ENCODE results near the gene NUDT3.
"Not testable (repeated sequence)": the region's sequence is repeated elsewhere in the genome, so short reads cannot be mapped to it uniquely, and the experiment has no call there.

The NUDT3 gene

DNA sequence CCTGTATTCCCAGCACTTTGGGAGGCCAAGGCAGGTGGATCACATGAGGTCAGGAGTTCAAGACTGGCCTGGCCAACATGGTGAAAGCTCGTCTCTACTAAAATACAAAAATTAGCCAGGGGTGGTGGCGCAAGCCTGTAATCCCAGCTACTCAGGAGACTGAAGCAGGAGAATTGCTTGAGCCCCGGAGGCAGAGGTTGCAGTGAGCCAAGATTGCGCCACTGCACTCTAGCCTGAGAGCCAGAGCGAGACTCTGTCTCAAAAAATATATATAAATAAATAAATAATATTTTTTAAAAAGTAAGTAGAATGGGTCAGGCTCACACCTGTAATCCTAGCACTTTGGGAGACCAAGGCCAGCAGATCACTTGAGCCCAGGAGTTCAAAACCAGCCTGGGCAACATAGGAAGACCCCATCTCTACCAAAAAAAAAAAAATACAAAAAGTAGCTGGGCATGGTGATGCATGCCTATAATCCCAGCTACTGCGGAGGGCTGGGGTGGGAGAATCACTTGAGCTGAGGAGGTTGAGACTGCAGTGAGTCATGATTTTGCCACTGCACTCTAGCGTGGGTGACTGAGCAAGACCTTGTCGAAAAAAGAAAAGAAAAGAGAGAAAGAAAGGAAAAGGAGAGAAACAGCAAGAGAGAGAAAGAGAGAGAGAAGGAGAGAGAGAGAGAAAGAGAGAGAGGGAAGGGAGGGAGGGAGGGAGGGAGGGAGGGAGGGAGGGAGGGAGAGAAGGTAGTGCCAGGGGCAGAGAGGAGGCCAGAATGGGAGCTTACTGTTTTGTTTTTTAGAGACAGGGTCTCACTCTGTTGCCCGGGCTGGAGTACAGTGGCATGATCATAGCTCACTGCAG, 26.5 kb downstream of the NUDT3 start:
- DNase-seq = not testable (repeated sequence)

DNA sequence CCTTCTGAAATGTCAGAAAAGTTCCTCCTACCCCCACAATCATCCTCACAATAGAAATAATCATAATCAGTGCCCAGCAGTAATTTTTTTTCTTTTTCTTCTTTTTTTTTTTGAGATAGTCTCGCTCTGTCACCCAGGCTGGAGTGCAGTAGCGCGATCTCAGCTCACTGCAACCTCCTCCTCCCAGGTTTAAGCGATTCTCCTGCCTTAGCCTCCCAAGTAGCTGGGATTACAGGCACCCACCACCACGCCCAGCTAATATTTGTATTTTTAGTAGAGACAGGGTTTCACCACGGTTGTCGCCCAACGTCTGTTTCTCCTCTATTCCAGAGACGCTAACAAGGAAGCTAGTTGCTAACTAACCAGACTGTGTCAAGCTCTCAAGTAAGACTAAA, 28.8 kb downstream of the NUDT3 start:
- DNase-seq = not testable (repeated sequence)

DNA sequence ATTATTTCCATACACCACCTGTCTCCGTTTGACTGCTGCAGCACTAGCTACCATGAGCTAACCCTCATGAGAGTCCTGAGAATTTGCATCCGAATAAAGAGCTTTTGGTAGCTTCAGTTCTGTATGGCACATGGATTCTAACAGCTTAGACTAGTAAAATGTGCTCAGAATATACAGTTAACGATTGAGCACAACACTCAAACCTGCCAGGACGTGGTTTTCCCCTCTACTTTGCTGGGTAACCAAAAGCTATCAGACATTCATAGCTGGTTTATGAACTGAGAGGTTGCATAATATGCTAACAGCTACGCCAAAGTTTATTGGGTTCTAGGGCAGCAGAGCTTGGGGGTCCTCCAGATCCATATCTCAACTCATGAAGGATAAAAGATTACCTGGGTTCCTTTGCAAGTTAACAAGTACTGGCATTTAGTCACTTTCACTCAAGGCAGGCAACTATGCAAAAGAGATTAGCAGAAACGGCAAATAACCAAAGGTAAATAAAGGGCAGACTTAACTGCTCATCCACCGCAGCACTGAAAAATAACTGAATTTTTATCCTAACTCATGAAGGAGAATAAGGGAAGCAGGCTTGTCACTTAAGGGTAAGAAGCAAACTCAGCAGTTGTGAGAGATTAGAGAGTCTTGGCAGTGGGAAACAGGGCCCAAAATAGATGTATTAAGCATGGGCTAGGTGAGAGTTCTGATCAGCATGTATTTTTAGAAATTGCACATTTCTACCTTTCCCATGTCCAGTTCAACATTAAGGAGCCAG, 29.4 kb downstream of the NUDT3 start:
- no peak for DNase-seq

DNA sequence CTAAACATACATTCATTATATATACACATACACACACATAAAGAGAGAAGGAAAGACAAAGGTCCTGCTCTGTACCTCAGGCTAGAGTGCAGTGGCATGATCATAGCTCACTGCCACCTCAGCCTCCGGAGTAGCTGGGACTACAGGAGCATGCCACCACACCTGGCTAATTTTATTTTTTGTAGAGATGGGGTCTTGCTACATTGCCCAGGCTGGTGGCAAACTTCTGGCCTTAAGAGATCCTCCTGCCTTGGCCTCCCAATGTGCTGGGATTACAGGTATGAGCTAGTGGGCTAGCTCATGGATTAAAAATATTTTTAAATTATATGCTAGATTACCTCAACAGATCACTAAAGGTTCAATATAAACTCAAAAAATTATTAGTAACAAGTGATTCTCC, 30.3 kb downstream of the NUDT3 start:
- no peak for DNase-seq

DNA sequence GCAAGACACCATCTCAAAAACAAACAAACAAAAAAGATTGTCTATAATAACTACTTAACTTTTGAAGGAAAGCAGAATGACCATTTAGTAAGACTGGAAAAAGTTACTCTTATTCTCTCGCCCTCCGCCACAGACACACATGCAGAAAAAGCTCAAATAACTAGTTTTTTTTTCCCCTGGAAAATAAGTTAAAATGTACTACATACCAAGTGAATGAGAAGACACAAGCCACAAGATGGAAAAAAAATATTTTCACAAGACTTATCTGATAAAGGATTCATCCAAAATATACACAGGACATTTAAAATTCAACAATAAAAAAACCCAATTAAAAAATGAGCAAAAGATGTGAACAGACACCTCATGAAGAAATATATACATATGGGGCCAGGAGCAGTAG, 31.9 kb downstream of the NUDT3 start:
- DNase-seq = no peak

DNA sequence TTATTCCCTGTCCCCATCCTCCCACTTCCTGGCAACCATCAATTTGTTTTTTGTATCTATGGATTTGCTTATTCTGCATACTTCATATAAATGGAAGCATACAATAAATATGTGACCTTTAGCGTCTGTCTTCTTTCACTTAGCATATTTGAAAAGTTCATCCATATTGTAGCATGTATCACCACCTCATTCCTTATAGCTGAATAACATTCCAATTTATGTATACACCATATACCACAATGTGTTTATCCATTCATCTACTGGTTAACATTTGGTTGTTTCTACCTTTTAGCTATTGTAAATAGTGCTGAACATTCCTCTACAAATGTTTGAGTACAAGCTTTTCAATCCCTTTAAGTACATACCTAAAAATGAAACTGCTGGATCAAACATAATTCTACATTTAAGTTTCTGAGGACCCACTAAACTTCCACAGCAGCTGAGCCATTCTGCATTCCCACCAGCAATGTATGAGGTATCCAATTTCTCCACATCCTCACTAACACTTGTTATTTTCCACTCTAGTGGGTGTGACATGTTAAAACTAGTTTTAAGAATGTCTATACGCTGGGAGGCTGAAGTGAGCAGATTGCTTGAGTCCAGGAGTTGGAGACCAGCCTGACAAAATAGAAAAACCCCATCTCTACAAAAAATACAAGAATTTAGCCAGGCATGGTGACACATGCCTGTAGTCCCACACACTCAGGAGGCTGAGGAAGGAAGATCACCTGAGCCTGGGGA, 32.9 kb downstream of the NUDT3 start:
- no peak for DNase-seq

DNA sequence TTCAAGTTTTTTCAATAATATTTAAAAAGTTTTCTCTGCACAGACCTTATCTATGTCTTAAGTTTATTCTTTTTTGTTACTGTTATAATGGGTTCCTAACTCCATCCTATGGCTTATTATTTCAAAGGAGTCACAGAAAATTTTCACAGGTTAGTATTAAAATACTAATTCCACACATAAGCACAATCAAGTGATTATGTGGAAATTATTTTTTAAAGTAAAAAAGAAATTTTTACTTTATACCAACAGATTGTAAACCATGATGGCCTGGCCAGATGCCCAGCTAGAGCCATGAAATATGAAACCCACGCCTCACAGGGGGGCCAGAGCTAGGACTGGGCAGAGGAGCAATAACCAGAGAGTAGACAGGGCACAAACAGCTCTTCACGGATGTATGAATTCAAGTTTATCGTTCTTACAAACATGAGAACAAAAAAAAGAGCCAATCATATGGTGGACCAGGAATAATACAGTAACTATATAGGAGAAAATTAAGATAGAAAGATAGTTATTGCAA, 34.0 kb downstream of the NUDT3 start:
- no peak for DNase-seq

DNA sequence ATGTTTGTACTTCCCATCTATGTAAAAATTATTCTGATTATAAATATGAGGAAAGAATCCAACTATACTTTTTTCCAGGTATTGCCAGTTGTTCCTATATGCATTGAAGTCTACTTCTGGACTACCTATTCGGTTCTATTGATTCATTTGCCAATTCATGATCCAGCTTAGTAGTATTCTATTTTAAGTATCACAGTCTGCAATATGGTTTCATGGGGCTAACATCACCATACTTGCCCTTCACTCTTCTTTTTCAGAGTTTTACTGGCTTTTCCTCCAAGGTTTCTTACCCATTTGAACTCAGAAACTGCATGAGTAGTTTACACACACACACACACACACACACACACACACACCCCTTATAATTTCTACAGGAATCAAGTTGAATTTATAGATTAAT, 34.5 kb downstream of the NUDT3 start:
- DNase-seq = no peak

DNA sequence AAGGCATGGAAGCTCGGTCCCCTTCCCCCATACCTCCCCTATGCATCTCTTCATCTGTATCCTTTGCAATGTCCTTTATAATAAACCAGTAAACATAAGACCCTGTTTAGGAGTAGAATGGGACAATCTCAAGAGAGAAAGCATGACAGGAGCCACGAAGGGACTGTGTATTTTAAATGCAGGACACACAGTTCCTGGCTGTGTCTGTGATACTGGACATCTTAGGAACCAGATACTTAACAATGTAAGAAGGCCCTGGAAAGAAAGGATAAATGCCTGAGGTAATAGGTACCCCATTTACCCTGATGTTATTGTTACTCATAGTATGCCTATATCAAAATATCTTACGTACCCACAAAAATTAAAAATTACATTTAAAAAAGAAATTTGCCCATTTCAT, 36.6 kb downstream of the NUDT3 start:
- no peak for DNase-seq

DNA sequence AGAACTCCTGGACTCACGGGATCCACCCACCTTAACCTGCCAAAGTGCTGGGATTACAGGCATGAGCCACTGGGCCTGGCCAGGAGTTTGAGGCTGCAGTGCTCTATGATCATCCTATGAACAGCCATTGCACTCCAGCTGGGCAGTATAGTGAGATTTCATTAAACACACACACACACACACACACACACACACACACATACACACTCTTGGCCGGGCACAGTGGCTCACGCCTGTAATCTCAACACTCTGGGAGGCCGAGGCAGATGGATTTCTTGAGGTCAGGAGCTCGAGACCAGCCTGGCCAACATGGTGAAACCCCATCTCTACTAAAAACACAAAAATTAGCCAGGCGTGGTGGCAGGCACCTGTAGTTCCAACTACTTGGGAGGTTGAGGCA, 38.2 kb downstream of the NUDT3 start:
- not testable (repeated sequence) for DNase-seq

DNA sequence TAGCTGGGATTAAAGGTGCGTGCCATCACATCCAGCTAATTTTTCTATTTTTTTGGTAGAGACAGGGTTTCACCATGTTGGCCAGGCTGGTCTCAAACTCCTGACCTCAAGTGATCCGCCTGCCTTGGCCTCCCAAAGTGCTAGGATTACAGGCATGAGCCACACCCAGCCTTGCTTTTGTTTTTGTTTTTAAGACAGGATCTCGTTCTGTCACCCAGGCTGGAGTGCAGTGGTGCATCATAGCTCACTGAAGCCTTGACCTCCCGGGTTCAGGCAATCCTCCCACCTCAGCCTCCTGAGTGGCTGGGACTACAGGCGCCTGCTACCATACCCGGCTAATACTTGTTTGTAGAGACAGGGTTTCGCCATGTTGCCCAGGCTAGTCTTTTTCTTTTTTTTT, 38.9 kb downstream of the NUDT3 start:
- DNase-seq = not testable (repeated sequence)

DNA sequence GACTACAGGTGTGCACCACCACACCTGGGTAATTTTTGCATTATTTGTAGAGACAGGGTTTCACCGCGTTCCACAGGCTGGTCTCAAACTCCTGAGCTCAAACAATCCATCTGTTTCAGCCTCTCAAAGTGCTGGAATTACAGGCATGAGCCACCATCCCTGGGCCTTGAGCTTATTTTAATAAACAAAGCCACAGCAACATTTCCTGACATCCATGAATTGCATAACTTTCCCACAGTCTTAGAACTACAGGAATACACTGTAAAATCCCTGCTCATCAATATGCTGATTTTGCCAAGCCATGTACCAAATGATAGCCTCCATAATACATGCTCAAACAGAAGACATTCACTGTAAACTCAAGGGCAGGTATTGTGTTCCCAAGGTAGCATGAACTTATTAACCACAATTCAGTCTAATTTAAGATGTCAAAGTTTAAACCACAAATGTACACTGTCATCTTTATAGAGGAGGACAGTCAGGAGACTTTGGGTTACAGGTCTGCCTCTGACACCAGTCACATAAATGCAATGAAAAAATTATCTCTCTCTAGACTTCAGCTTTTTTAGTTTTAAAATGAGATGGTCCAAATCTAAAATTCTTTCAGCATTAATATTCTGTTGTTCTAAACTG, 40.0 kb downstream of the NUDT3 start:
- no peak for DNase-seq

DNA sequence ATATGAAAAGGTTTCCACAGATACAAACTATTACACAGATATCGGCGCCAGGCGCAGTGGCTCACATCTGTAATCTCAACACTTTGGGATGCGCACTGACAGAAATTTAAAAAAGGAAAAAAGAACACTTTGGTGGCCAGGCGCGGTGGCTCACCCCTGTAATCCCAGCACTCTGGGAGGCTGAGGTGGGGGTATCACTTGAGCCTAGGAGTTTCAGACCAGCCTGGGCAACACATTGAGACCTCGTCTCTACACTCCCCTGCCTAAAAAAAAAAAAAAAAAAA, 41.6 kb downstream of the NUDT3 start:
- DNase-seq = no peak

DNA sequence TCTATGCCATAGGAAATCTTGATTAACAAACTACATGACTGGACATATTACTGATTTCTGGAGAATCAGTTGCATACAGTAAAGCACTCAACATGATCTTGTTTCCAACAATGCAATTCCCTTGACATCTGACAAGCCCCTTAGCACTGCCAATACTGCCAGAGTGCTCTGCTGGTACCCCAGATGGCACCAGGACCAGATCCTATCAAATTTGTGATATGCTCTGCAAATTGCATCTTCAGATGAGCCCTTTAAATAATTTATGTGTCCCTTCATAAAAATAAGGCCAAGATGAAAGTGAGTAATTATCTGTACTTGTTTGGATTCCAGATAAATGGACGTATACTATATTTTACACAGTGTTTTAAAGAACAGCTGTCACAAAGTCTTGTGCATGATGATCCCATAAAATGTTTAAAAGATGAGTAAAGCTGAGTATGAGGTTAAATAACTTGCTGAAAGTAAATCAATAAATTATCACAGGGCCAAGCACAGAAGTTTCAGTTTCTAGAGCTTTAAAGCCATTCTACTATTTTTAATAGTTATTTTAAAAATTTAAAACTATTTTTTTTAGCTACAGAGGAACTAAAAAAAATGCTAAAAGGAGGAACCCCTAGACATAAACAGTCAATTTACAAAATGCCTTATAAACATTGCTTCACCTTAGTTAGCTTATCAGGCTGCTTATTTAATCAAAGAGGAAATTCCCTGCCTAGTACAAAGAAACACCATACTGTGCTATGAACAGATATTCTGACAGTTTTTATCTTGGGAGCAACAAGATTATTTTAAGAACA, 42.1 kb downstream of the NUDT3 start:
- DNase-seq = no peak

DNA sequence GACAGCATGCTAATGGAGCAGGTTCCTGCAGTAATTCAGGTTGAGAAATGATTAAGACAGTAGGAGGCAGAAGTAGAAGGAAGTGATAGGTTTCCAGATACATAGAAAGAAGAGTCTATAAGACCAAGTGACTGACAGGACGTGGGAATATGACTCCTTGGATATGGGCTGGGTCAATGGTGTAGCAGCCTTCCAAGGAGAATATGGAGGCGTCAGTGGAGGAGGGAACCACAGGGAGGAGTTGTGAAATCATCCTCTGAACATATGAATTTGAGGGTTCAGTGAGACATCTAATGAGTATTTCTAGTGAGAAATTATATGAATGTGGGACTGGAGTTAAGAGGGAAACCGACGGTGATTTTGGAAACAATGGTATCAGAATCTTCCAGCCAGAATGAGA, 43.3 kb downstream of the NUDT3 start:
- no peak for DNase-seq

DNA sequence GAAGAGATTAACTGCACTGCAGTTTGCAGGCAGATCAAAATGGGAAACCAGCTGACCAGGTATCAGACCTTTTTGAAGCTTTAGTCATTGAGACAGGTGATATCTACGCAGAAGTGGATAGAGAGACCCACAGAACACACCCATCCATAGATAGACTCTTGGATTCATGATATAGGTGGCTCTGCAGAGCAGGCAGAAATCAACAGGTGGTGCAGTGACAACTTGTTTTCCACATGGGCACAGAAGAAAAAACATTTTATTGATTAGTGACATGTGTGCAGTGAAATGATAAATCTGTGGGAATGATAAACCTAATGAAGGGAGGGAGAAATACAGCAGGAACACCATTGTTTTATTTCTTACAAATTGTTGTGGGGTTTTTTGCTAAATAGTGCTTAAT, 45.2 kb downstream of the NUDT3 start:
- no peak for DNase-seq

DNA sequence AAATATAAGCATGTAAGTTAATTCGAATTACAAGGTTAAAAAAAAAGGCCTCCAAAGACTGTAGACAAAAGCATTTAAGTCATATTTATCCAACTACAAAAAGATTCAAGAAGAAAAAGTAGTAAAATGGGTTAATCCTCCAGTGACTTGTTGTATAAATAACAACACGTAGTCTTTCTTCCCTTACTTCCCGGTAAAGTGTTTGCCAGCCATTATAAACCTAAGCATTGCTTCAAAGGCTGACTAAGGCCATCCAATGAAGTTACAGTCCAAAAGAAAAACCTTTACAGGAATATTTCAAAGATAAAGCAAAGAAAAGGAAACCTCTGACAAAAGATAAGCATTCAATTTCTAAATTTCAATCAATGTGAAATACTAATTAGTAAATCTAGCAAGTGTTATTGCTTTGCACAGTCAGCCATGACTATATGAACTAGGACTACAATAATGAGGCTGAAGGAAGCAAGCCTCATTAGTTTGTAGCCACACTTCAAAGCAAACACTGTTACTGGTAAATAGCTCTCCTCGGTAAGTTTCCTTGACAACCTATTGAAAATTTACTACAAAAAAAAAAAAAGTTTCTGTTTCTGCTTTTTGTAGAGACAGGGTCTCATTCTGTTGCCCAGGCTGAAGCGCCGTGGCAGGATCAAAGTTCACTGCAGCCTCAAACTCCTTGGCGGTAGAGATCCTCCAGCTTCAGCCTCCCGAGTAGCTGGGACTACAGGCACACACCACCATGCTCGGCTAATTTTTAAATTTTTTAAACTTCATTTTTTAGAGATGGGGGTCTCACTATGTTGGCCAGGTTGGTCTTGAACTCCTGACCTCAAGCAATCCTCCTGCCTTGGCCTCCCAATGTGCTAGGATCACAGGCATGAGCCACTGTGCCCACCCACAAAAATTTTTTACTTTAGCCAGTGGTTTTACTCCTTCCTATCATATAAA, 46.0 kb downstream of the NUDT3 start:
- no peak for DNase-seq

DNA sequence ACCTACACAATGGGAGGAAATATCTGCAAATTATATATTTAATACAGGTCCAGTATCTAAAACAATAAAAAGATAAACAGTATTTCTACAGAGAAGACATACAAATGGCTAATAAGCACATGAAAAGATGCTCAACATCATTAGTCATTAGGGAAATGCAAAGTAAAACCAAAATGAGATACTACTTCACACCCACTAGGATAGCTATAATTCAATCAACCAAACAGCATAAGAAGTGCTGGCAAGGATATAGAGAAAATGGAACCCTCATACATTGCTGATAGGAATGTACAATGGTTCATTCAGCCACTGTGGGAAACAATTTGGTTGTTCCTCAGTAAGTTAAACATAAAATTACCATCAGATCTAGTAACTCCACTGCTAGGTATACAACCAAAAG, 48.7 kb downstream of the NUDT3 start:
- no peak for DNase-seq

DNA sequence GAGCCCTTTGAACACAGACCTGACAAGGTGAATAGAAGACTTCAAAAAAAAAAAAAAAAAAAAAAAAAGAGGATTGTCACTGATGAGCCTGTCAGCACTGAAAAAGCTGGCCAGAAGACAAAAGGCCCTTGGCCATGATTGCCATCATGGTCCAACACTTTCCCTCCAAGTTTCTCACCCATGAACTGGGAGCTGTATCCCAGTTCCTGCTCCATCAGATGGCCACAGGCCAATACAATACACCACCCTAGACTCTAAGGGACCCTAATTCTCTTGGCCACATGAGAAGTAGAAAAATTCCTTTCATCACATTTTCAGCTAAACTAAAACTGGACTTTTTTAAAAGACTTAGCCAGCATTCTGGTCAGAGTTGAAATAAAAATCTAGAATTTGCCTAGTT, 50.2 kb downstream of the NUDT3 start:
- DNase-seq = no peak

DNA sequence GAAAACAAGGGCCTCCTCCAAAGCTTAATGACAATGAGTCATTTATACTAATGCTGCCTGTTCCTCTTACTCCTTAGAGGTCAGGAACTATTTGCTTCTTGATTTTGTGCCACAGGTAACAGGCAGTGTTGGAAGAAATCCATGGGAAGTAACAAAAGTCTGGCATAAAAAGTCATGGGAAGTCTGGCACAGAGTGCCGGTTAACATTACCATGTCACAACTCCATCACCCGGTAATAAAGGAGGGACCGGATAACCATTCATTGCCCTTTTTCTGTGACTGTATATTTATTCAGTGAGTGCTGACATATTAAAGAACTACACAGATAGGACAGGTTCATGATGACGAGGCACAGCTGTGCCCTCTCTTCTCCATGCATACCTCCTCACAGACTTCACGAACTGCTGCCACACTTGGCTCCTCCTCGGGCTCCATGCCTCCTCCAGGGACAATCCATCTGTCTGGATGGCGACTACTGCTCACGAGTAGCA, 50.9 kb downstream of the NUDT3 start:
- no peak for DNase-seq

DNA sequence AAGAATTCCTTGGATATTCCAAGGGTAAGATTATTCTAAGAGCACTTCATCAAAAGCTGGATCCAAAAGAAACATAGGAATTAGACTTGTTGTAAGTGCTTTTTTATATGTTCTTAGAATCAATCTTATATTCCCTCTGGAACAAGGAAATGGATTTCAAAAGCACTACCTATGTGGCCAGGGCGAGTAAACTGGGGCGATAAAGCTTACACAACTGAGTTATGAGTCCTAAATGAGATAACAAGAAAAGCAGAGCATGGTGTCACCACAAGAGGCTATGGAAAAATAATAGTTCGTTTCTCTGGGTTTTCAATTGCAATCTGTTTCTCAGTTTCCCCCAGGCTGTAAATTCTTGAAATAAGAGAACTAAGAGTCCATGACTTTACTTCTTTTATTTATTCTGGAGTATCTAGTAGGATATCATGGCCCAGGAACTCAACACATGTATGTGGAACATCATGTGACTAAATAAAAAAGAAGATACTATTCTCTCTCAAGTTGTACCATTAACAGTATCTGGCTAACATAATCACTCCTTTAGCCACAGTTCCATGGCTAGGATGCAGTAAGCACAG, 51.5 kb downstream of the NUDT3 start:
- no peak for DNase-seq

Data from activated CD4-positive, alpha-beta T cell treated with anti-CD3 and anti-CD28 coated beads for 48 hours (primary cell).